ENCODE results near the gene ETFB. TPM values are rescaled to one million over a fixed set of nuclear protein-coding genes. Genes with fewer than 3 reads are reported as not detected.

The ETFB gene
- polyA plus RNA-seq, 1 of the 3 experiments (the other 2 are of a cell fraction): 169 TPM

DNA sequence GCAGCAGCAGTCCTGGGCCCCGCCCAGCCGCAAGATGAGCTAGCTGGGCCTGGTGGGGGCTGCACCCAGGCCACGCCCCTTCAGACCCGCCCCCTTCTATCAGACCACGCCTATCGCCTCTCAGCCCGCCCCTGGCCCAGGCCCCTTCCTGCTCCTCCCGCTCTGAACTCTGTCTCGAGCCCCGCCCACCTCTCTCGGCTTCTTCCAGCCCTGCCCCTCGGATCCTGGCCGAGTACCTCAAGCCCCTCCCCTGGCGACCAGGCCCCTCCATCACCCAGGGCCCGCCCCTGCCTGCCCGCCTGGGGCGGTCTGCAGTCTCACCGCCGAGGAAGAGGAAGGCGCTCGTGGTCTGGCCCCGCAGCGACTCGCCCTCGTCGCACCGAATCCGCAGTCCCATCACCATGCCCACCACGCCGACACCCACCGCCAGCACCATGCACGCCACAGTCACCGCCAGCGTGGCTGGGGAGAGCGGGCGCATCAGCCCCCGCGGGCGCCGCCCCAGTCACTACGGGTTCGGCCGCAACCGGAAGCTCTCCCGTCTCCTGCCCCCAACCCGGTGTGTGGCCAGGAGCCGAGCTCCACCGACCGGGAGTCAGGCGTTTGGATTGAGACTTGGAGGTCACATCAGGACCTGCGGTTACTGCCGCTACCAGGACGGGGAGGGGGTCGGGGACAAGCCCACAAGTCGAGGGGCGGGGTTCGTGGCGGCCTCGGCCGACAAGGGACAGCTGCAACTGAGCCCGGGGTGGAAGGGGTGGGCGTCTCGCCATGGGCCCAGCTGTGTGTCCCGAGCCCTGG, 1.6 kb upstream of the ETFB start:
- no peaks in the 10 kb centered on the region for H3K9me3 ChIP-seq
- peak overlapping the region; percentile 79 to 94 for H3K27ac ChIP-seq (ENCODE audit: low read depth in 2 of 2, low read length in 1 of 2)
- peak overlapping the region; percentile 100 for H3K4me2 ChIP-seq
- TF ChIP-seq YY1 (IDR thresholded peaks at IDR 0.05; ENCODE audit: low read depth) (no peak), MXI1 (IDR thresholded peaks at IDR 0.05; ENCODE audit: low read depth, low read length) (peak; percentile 70), GABPA (IDR thresholded peaks at IDR 0.05; ENCODE audit: low read depth) (peak; percentile 52; the same call in 1 of the 2 replicates), NRF1 (IDR thresholded peaks at IDR 0.05; ENCODE audit: low read depth, low read length) (peak; percentile 19; the same call in 1 of the 2 replicates), FOXM1 (IDR thresholded peaks at IDR 0.05; ENCODE audit: low read depth) (no peak), SMC3 (IDR thresholded peaks at IDR 0.05; ENCODE audit: low read depth, low read length) (peak; percentile 2; the same call in 1 of the 2 replicates), POLR2AphosphoS5 (IDR thresholded peaks at IDR 0.05; ENCODE audit: low read depth, low read length) (peak; percentile 75), CHD2 (IDR thresholded peaks at IDR 0.05; ENCODE audit: low read length, partially characterized antibody) (peak; percentile 65), FOXJ3 (CRISPR knock-in tag; IDR thresholded peaks at IDR 0.05) (0 out of 2 replicates have a peak, but pooled peaks have one; percentile 17), RCOR1 (IDR thresholded peaks at IDR 0.05; ENCODE audit: low read length) (no peak)
- TF ChIP-seq, protein P1, sequence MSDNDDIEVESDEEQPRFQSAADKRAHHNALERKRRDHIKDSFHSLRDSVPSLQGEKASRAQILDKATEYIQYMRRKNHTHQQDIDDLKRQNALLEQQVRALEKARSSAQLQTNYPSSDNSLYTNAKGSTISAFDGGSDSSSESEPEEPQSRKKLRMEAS (IDR thresholded peaks at IDR 0.05; ENCODE audit: low read depth): no peak; the same call in 1 of the 2 replicates
- TF ChIP-seq, protein P2, sequence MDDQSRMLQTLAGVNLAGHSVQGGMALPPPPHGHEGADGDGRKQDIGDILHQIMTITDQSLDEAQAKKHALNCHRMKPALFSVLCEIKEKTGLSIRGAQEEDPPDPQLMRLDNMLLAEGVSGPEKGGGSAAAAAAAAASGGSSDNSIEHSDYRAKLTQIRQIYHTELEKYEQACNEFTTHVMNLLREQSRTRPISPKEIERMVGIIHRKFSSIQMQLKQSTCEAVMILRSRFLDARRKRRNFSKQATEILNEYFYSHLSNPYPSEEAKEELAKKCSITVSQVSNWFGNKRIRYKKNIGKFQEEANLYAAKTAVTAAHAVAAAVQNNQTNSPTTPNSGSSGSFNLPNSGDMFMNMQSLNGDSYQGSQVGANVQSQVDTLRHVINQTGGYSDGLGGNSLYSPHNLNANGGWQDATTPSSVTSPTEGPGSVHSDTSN (IDR thresholded peaks at IDR 0.05): peak; percentile 21; the same call in 1 of the 2 replicates
- TF ChIP-seq, protein P3, sequence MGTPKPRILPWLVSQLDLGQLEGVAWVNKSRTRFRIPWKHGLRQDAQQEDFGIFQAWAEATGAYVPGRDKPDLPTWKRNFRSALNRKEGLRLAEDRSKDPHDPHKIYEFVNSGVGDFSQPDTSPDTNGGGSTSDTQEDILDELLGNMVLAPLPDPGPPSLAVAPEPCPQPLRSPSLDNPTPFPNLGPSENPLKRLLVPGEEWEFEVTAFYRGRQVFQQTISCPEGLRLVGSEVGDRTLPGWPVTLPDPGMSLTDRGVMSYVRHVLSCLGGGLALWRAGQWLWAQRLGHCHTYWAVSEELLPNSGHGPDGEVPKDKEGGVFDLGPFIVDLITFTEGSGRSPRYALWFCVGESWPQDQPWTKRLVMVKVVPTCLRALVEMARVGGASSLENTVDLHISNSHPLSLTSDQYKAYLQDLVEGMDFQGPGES (IDR thresholded peaks at IDR 0.05; ENCODE audit: low read depth, low read length): no peak
- TF ChIP-seq, protein P4, sequence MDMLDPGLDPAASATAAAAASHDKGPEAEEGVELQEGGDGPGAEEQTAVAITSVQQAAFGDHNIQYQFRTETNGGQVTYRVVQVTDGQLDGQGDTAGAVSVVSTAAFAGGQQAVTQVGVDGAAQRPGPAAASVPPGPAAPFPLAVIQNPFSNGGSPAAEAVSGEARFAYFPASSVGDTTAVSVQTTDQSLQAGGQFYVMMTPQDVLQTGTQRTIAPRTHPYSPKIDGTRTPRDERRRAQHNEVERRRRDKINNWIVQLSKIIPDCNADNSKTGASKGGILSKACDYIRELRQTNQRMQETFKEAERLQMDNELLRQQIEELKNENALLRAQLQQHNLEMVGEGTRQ (IDR thresholded peaks at IDR 0.05; ENCODE audit: borderline replicate concordance, low read depth, low read length): no peak
- peak overlapping the region; percentile 77 to 80 for H3K4me3 ChIP-seq (ENCODE audit: low read depth in 2 of 2, low read length in 1 of 2)
- no peaks in the 10 kb centered on the region for H3K36me3 ChIP-seq (replicated peaks in 1 of 2; ENCODE audit: control insufficient read depth in 1 of 2, insufficient read depth in 2 of 2, low read length in 1 of 2)
- H3K27me3 ChIP-seq (ENCODE audit: insufficient read depth): peaks cover 11% of the 10 kb centered on the region; the same call in 1 of the 2 replicates
- H3K79me2 ChIP-seq (ENCODE audit: insufficient read depth): peaks cover 6% of the 10 kb centered on the region
- no peaks in the 10 kb centered on the region for H4K20me1 ChIP-seq (ENCODE audit: insufficient read depth)
- ChIA-PET CTCF (interaction anchor here (1.3 to 1.5 kb wide), 2 partner anchors 12 to 27 kb away, joined by 3 to 5 read pairs; no protein-coding TSS in a partner anchor), POLR2A (interaction anchor here (0.6 to 1.5 kb wide), 4 partner anchors 26 to 37 kb away, joined by 3 to 7 read pairs (median 4); no protein-coding TSS in a partner anchor)
- peak overlapping the region; percentile 73 for H2AFZ ChIP-seq (ENCODE audit: low read depth)
- H3K9me2 ChIP-seq: no peaks in the 10 kb centered on the region
- H3K9ac ChIP-seq: peak overlapping the region; percentile 87
- peaks cover 6 to 21% of the 10 kb centered on the region in 2 experiments; a peak in 3 of 4 replicates for H3K4me1 ChIP-seq (ENCODE audit: control insufficient read depth in 1 of 2, insufficient read depth in 2 of 2, low read depth in 1 of 2, low read length in 1 of 2)
- no peaks in the 10 kb centered on the region for H3F3A ChIP-seq (replicated peaks; ENCODE audit: insufficient read depth)
- DNase-seq: peak; percentile 98
- WGBS (ENCODE audit: low lambda C conversion rate): 0% methylated on average over 8 of the region's 64 CpGs
